Spleen (tissue), 7 donors: ENCODE measurements around the gene SSBP2.

Source experiments
- CTCF ChIP-seq, 11 experiments: fragments of 200-600 bp in 7 of 11; fragments of 450-650 bp in 4 of 11; sonication (generic) in 4 of 11; IDR thresholded peaks in 8 of 11; conservative IDR thresholded peaks in 3 of 11; 1 replicate in 7 of 11; 2 replicates in 4 of 11; pipeline versions ENCODE4 v1.4.0 to v1.8.0; 2016 to 2021; ENCODE audit warnings: antibody characterized with exemption in 11 of 11, inconsistent platforms in 4 of 11, mild to moderate bottlenecking in 1 of 11
- POLR2A ChIP-seq, 3 donors: fragments of 450-650 bp; IDR thresholded peaks; one replicate each; pipeline ENCODE4 v1.5.1; 2017; ENCODE audit warnings: antibody characterized with exemption in 3 of 3, mild to moderate bottlenecking in 1 of 3
- POLR2AphosphoS5 ChIP-seq, 3 donors: sonication (generic); formaldehyde crosslinking; IDR thresholded peaks; one replicate each; pipeline ENCODE4 v1.5.1; 2017; ENCODE audit warnings: antibody characterized with exemption in 3 of 3
- donor health status: DM: no; HTN: no; CAD: no; lungs with moderate emphysema.
- donor health status: DM: no; HTN: no; CAD: no.
- donor health status: DM: no; HTN: no; CAD: no.

GRCh38 chr5:81397176-81397575 lies 353.7 kb downstream of the SSBP2 start:
- TF ChIP-seq CTCF (IDR thresholded peaks at IDR 0.05 in 8 of 11, conservative IDR thresholded peaks at IDR 0.05 in 3 of 11), result no peak
- TF ChIP-seq POLR2A (IDR thresholded peaks at IDR 0.05), result no peak
- no peak for TF ChIP-seq POLR2AphosphoS5 (IDR thresholded peaks at IDR 0.05)
